ENCODE results near the gene COMT.

Gene COMT

GRCh38 chr22:19928207-19928606, 13.4 kb upstream of the COMT start:
- no peak for DNase-seq (ENCODE audit: extremely low spot score)

GRCh38 chr22:19929586-19930550, 11.7 kb upstream of the COMT start:
- ChIA-PET POLR2A (no interaction called here), CTCF (interaction anchor here (0.9 kb wide), 1 partner anchor 200 kb away, joined by 3 read pairs; no protein-coding TSS in a partner anchor)
- no peak for DNase-seq (ENCODE audit: extremely low spot score)
- TF ChIP-seq TARDBP (IDR thresholded peaks at IDR 0.05) = no peak
- no peak for TF ChIP-seq FOXM1 (IDR thresholded peaks at IDR 0.05; ENCODE audit: borderline replicate concordance)
- TF ChIP-seq ZNF384 (IDR thresholded peaks at IDR 0.05) = no peak
- TF ChIP-seq LEF1 (IDR thresholded peaks at IDR 0.05; ENCODE audit: borderline replicate concordance) = no peak
- no peak for TF ChIP-seq ARNT (IDR thresholded peaks at IDR 0.05)

More at GRCh38 chr22:19928207-19928606, 13.4 kb upstream of the COMT start:
- TF ChIP-seq ZNF384 (IDR thresholded peaks at IDR 0.05) (no peak), L3MBTL2 (conservative IDR thresholded peaks at IDR 0.05) (no peak), FOXK2 (IDR thresholded peaks at IDR 0.05) (no peak), PKNOX1 (IDR thresholded peaks at IDR 0.05) (no peak), FOXM1 (IDR thresholded peaks at IDR 0.05; ENCODE audit: borderline replicate concordance) (no peak), HDGF (IDR thresholded peaks at IDR 0.05; ENCODE audit: borderline replicate concordance) (no peak), NFRKB (IDR thresholded peaks at IDR 0.05) (no peak), SP1 (IDR thresholded peaks at IDR 0.05) (no peak), TARDBP (IDR thresholded peaks at IDR 0.05) (no peak), CTBP1 (IDR thresholded peaks at IDR 0.05; ENCODE audit: borderline replicate concordance) (no peak), LEF1 (IDR thresholded peaks at IDR 0.05; ENCODE audit: borderline replicate concordance) (no peak), BHLHE40 (IDR thresholded peaks at IDR 0.05; ENCODE audit: borderline replicate concordance) (no peak), SUZ12 (IDR thresholded peaks at IDR 0.05) (no peak), ARNT (IDR thresholded peaks at IDR 0.05) (no peak), ELF4 (IDR thresholded peaks at IDR 0.05) (no peak), FOXA1 (IDR thresholded peaks at IDR 0.05) (no peak)
- ChIA-PET POLR2A (no interaction called here), CTCF (no interaction called here)

GRCh38 chr22:19930551-19931486, 10.8 kb upstream of the COMT start:
- POLR2A ChIA-PET = no interaction called here
- CTCF ChIA-PET = interaction anchor here (0.9 kb wide), 1 partner anchor 200 kb away, joined by 3 read pairs; no protein-coding TSS in a partner anchor
- no peak for DNase-seq (ENCODE audit: extremely low spot score)
- TF ChIP-seq TARDBP (IDR thresholded peaks at IDR 0.05) = no peak
- TF ChIP-seq PKNOX1 (IDR thresholded peaks at IDR 0.05) = no peak
- TF ChIP-seq LEF1 (IDR thresholded peaks at IDR 0.05; ENCODE audit: borderline replicate concordance) = no peak
- no peak for TF ChIP-seq NFRKB (IDR thresholded peaks at IDR 0.05)
- no peak for TF ChIP-seq SUZ12 (IDR thresholded peaks at IDR 0.05)
- TF ChIP-seq ELF4 (IDR thresholded peaks at IDR 0.05) = no peak
- TF ChIP-seq BHLHE40 (IDR thresholded peaks at IDR 0.05; ENCODE audit: borderline replicate concordance) = no peak

GRCh38 chr22:19931514-19931913, 10.1 kb upstream of the COMT start:
- TF ChIP-seq BHLHE40 (IDR thresholded peaks at IDR 0.05; ENCODE audit: borderline replicate concordance) (no peak), SP1 (IDR thresholded peaks at IDR 0.05) (no peak), SUZ12 (IDR thresholded peaks at IDR 0.05) (no peak), PKNOX1 (IDR thresholded peaks at IDR 0.05) (no peak), CTBP1 (IDR thresholded peaks at IDR 0.05; ENCODE audit: borderline replicate concordance) (no peak), L3MBTL2 (conservative IDR thresholded peaks at IDR 0.05) (no peak), ELF4 (IDR thresholded peaks at IDR 0.05) (no peak), ARNT (IDR thresholded peaks at IDR 0.05) (no peak), LEF1 (IDR thresholded peaks at IDR 0.05; ENCODE audit: borderline replicate concordance) (no peak), TARDBP (IDR thresholded peaks at IDR 0.05) (no peak), FOXA1 (IDR thresholded peaks at IDR 0.05) (no peak), HDGF (IDR thresholded peaks at IDR 0.05; ENCODE audit: borderline replicate concordance) (no peak), ZNF384 (IDR thresholded peaks at IDR 0.05) (no peak), FOXK2 (IDR thresholded peaks at IDR 0.05) (no peak), FOXM1 (IDR thresholded peaks at IDR 0.05; ENCODE audit: borderline replicate concordance) (no peak)
- ChIA-PET CTCF (no interaction called here), POLR2A (interaction anchor here (0.8 kb wide), 1 partner anchor 10 kb away, joined by 3 read pairs; the partner anchor contains the start of genes COMT and TXNRD2)
- no peak for DNase-seq (ENCODE audit: extremely low spot score)

GRCh38 chr22:19932367-19933206, 9.0 kb upstream of the COMT start:
- no peak for DNase-seq (ENCODE audit: extremely low spot score)
- TF ChIP-seq PKNOX1 (IDR thresholded peaks at IDR 0.05) (no peak), ELF4 (IDR thresholded peaks at IDR 0.05) (no peak)
- ChIA-PET POLR2A (interaction anchor here (0.8 kb wide), 1 partner anchor 9 kb away, joined by 3 read pairs; the partner anchor contains the start of genes COMT and TXNRD2), CTCF (no interaction called here)

All from HEK293T (cell line).